Measurements from ENCODE around the gene ZEB1. TPM values are rescaled to one million over a fixed set of nuclear protein-coding genes. Genes with fewer than 3 reads are reported as not detected.

The ZEB1 gene
- total and polyA plus RNA-seq, 2 of the 4 experiments (the other 2 are of a cell fraction) = 23.7 to 108 TPM

DNA sequence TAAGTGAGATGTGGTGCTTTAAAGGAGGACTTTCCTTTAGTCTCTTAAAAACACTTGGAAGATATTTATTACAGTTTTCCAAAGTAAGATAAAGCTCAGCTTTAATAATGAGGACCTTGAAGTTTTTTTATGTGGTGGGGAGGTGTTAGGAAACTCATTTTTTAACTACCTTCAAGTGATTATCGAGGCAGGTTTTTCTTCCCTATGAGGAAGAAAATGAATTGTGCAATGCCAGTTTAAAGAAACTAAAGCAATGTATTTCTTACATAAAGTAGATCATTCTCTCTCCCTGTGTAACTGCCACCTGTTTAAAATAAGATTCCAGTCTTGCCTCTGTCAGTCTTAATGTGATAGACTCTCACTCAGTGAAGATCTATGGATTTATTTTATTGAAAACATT, 27.9 kb downstream of the ZEB1 start:
- DNase-seq = no peak
- Histone ChIP-seq H4K8ac (ENCODE audit: low read depth in 2 of 2, low read length in 2 of 2) (no peak overlapping the region), H2AFZ (replicated peaks; ENCODE audit: low read length, poor library complexity) (no peak overlapping the region), H3K4me3 (ENCODE audit: insufficient read depth, low read depth, low read length) (no peak overlapping the region), H3K9ac (ENCODE audit: low read depth, low read length) (no peak overlapping the region), H3K9me3 (ENCODE audit: control insufficient read depth, insufficient read depth, low read length) (no peaks in the 10 kb centered on the region), H3K14ac (replicated peaks; ENCODE audit: low read depth, low read length) (no peak overlapping the region), H3K4ac (ENCODE audit: low read depth, low read length) (no peak overlapping the region), H2BK20ac (ENCODE audit: low read depth, low read length) (no peak overlapping the region), H3K27ac (ENCODE audit: insufficient read depth, low read length) (no peak overlapping the region), H4K91ac (ENCODE audit: insufficient read depth, low read depth, low read length) (no peak overlapping the region), H2BK120ac (ENCODE audit: low read depth, low read length) (no peak overlapping the region), H2BK15ac (ENCODE audit: low read depth, low read length) (no peak overlapping the region), H3K23ac (ENCODE audit: low read depth, low read length) (no peak overlapping the region), H2AK9ac (replicated peaks; ENCODE audit: low read depth, low read length, poor library complexity) (no peak overlapping the region), H2BK5ac (ENCODE audit: low read depth, low read length, poor library complexity, severe bottlenecking) (no peak overlapping the region), H4K20me1 (ENCODE audit: insufficient read depth, low read length) (peaks cover 90% of the 10 kb centered on the region), H3K27me3 (ENCODE audit: control insufficient read depth, insufficient read depth, low read length) (no peaks in the 10 kb centered on the region), H2AK5ac (ENCODE audit: low read depth, low read length) (no peak overlapping the region), H4K5ac (ENCODE audit: low read depth, low read length) (no peak overlapping the region), H3K9me1 (ENCODE audit: insufficient read depth, low read length) (peaks cover 10% of the 10 kb centered on the region), H3K4me1 (ENCODE audit: control insufficient read depth, insufficient read depth, low read length) (peaks cover 7% of the 10 kb centered on the region), H3K36me3 (ENCODE audit: control insufficient read depth, insufficient read depth, low read length) (no peaks in the 10 kb centered on the region), H3K4me2 (ENCODE audit: low read depth, low read length) (no peak overlapping the region), H3K79me1 (ENCODE audit: low read depth in 1 of 2, low read length in 2 of 2) (peaks cover 4 to 54% of the 10 kb centered on the region in 2 experiments), H3K18ac (ENCODE audit: low read depth, low read length) (no peak overlapping the region), H3K56ac (ENCODE audit: extremely low read depth, insufficient read depth, low read length) (no peak overlapping the region)
- in situ Hi-C loops (cut with MboI; ENCODE audit: low sequenced_read_pairs) (loop anchor here (25.0 kb wide), 1 partner anchor 465 kb away; no protein-coding TSS in a partner anchor), dilution Hi-C loops (cut with HindIII; ENCODE audit: low sequenced_read_pairs, unreplicated experiment) (no loop called here), intact Hi-C loops (cut with micrococcal nuclease) (no loop called here)
- no CpG with 5 or more reads among the region's 1 CpG for WGBS, 2 experiments (ENCODE audit: extremely low coverage in 2 of 2, insufficient read length in 1 of 2)
- TF ChIP-seq MXI1 (IDR thresholded peaks at IDR 0.05; ENCODE audit: borderline replicate concordance, low read depth, low read length) = no peak
- TF ChIP-seq RAD21 (IDR thresholded peaks at IDR 0.05; ENCODE audit: low read length) = no peak
- TF ChIP-seq CEBPB (IDR thresholded peaks at IDR 0.05; ENCODE audit: low read depth, low read length) = peak; percentile 68
- POLR2A ChIA-PET (ENCODE audit: unreplicated experiment) = no interaction called here
- ATAC-seq (ENCODE audit: low read depth) = no peak
- CTCF ChIA-PET = no interaction called here
- BruUV-seq (replicated peaks) = no TSS peak
